ENCODE data around the gene SLCO4A1.

SLCO4A1 gene

DNA sequence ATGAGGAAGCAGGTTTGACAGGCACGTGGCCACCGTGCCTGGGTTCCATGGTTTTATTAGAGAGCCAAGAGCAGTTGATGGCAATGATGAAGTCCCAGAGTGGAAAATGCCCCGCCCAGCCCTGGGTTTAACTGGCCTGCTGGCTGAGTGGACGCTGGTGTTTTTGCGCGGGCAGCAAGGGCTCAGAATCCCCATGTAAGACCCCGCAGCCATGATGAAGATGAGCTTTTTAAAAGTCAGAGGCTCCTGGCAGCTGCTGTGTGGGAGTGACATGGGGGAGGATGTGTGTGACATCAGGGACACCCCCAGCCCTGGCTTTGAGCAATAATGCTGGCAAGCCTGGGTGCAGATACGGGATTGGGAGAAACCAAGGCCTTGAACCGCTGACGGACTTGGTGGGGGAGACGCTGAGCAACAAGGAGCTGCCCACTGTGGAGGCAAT lies 33.0 kb upstream of the SLCO4A1 start:
- no peaks in the 10 kb centered on the region for H3K9me3 ChIP-seq (ENCODE audit: control insufficient read depth, insufficient read depth, low read length)
- no peaks in the 10 kb centered on the region for H3K36me3 ChIP-seq (ENCODE audit: control insufficient read depth, insufficient read depth, low read length)
- no peak overlapping the region for H3K9ac ChIP-seq (ENCODE audit: low read depth, low read length)
- H3K4me1 ChIP-seq (ENCODE audit: control insufficient read depth, insufficient read depth, low read length), result peaks cover 10% of the 10 kb centered on the region
- H3K4me3 ChIP-seq (ENCODE audit: low read depth, low read length), result no peak overlapping the region
- no peaks in the 10 kb centered on the region for H3K27me3 ChIP-seq (ENCODE audit: control insufficient read depth, insufficient read depth, low read length)

DNA sequence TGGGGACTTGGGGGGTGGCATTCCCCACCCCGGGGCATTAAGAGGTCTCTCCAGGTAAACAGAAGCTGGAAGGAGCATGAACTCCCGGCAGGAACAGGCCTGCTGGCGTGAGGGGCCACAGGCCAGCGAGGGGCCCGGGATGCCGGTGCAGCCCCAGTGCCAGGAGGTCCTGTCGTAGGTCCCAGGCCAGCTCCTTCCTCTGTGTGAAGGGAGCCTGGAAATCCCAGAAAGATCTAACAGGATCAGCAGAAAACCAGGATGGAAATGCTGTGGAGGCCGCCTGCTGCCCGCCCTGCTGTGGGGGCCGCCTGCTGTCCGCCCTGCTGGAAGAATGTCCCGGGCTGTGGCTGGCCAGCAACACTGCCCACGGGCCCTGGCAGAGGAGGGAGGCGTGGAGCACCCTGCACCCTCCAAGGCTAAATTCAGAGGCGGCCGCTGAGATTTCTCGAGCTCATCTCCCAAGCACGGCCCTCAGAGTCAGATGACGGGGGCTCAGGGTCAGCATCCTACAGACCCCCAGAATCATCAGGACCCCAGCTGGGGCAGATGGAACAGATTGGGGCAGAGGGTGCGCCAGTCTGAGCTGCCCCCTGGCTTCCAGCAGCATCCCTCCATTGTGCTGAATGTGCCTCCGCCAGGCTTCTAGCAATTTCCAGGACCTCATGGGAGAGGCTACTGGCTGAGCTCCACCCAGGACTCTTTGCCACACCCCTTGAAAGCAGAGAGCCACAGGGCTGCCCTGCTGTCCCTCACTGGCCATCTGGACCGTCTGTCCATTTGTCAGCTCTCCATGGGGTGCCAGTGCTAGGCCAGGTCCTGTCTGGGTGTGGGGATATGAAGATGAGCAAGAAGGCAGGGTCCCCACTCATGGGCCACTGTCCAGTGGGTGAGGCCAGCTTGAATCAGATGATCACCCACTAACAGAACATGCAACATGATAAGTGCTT lies 32.2 kb upstream of the SLCO4A1 start:
- peaks cover 8% of the 10 kb centered on the region for H3K4me1 ChIP-seq (ENCODE audit: control insufficient read depth, insufficient read depth, low read length)
- no peak overlapping the region for H3K4me3 ChIP-seq (ENCODE audit: low read depth, low read length)
- no peaks in the 10 kb centered on the region for H3K9me3 ChIP-seq (ENCODE audit: control insufficient read depth, insufficient read depth, low read length)
- H3K9ac ChIP-seq (ENCODE audit: low read depth, low read length), result no peak overlapping the region
- no peaks in the 10 kb centered on the region for H3K36me3 ChIP-seq (ENCODE audit: control insufficient read depth, insufficient read depth, low read length)
- H3K27me3 ChIP-seq (ENCODE audit: control insufficient read depth, insufficient read depth, low read length), result no peaks in the 10 kb centered on the region

DNA sequence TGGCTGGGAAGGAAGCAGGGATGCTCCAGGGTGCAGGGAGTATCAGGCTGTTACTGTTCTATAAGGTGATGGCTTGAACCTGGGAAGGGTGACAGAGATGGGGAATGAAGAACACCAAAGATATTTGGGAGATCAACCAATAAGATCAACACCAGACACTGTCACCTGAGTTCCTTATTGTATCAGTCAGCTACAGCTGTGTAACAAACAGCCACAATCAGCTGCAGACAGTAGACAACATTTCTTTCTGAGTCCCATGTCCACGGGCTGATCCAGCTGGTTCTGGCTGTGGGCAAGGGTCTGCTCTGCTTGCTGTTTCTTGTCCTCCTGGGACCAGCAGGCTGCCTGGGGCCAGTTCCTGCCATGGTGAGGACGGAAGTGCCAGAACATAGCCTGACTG lies 31.3 kb upstream of the SLCO4A1 start:
- Histone ChIP-seq H3K4me1 (ENCODE audit: control insufficient read depth, insufficient read depth, low read length) (peaks cover 3% of the 10 kb centered on the region), H3K36me3 (ENCODE audit: control insufficient read depth, insufficient read depth, low read length) (no peaks in the 10 kb centered on the region), H3K9ac (ENCODE audit: low read depth, low read length) (no peak overlapping the region), H3K27me3 (ENCODE audit: control insufficient read depth, insufficient read depth, low read length) (no peaks in the 10 kb centered on the region), H3K4me3 (ENCODE audit: low read depth, low read length) (no peak overlapping the region), H3K9me3 (ENCODE audit: control insufficient read depth, insufficient read depth, low read length) (no peaks in the 10 kb centered on the region)

DNA sequence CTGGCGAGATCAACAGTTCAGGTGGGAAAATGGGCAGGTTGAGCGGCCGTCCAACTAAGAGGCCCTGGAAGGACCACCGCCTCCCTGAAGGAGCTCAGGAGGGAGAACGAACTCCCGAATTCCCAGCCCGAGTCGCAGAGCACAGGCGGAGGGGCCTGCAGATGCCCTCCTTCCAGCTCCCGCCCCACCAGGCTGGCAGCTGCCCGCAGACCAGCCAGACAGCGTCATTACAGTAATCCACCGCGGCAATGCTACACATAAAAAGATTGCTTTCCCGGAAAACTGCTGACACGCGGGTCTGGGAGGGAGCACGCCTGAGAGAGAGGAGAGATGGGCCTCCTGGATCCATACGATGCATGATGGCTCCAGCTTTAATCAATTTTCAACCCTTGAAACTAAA lies 30.5 kb upstream of the SLCO4A1 start:
- Histone ChIP-seq H3K4me1 (ENCODE audit: control insufficient read depth, insufficient read depth, low read length) (peaks cover 3% of the 10 kb centered on the region), H3K9me3 (ENCODE audit: control insufficient read depth, insufficient read depth, low read length) (no peaks in the 10 kb centered on the region), H3K4me3 (ENCODE audit: low read depth, low read length) (no peak overlapping the region), H3K9ac (ENCODE audit: low read depth, low read length) (no peak overlapping the region), H3K36me3 (ENCODE audit: control insufficient read depth, insufficient read depth, low read length) (no peaks in the 10 kb centered on the region), H3K27me3 (ENCODE audit: control insufficient read depth, insufficient read depth, low read length) (no peaks in the 10 kb centered on the region)

DNA sequence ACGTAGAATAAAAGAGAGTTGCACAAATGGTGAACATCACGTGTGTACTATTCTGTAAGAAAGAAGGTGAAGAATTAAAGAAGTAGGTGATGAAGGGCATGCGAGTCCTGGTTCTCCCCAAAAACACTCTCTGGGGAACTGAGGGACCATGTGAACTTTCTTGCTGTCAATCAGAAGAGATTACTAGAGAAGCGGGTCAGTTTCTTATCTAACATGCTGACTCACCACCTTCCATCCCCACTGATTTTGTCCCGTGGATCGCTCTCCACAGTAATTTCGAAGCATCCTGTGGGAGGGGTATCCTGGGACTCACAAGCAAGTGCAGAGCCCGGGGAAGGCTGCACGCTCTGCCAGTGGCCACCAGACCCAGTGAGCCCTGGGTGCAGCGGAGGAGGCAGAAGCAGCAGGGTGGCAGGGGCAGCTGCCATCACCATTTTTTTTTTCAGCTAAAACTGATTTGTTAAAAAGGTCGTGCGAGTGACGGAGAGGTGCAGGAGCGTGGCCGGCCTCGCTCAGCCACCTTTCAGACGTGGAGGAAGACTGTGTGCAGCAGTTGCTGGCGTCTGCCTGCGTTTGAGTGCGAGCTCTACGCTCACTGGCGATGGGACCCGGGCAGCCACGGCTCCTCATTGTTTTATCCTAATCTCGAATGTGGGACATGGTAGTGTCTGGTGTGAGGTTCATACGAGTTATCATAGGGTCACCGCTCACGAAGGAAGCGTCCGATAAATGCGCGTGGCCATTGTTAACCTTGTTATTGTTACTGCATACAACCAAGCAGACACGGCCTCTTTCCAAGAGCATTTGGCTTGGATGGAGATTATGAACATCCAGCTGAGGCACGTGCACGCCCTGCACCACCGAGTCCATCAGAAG lies 28.0 kb upstream of the SLCO4A1 start:
- Histone ChIP-seq H3K4me1 (ENCODE audit: control insufficient read depth, insufficient read depth, low read length) (no peaks in the 10 kb centered on the region), H3K27me3 (ENCODE audit: control insufficient read depth, insufficient read depth, low read length) (no peaks in the 10 kb centered on the region), H3K36me3 (ENCODE audit: control insufficient read depth, insufficient read depth, low read length) (no peaks in the 10 kb centered on the region), H3K9me3 (ENCODE audit: control insufficient read depth, insufficient read depth, low read length) (no peaks in the 10 kb centered on the region), H3K4me3 (ENCODE audit: low read depth, low read length) (no peak overlapping the region), H3K9ac (ENCODE audit: low read depth, low read length) (no peak overlapping the region)

DNA sequence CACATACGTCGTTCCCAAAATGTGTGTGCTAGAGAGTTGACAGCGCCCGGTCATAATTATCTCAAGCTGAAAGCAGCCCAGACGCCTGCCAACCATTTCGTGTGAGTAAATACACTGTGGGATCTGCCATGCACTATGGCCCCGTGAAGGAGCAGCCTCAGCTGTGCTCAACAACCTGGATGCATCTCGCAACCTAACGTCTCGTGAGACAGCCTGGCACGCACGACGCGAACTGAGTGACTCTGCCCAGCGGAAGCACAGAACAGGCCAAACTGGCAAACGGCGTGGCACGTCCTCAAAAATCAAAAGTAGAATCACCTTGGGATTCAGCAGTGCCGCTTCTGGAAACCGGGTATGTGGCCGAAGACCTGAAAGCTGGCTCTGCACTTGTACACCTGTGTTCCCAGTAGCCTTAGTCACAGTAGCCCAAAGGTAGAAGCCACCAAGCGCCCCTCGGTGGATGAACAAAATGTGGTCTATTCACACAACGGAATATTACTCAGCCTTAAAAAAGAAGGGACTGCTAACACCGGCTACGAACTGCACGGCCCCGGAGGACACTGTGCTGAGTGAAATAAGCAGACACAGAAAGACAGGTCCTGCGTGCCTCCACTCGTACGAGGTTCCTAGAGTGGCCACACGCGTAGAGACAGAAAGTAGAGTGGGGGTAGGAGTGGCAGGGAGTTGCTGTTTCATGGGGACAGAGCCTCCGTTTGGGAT lies 27.2 kb upstream of the SLCO4A1 start:
- no peak overlapping the region for H3K4me3 ChIP-seq (ENCODE audit: low read depth, low read length)
- no peaks in the 10 kb centered on the region for H3K4me1 ChIP-seq (ENCODE audit: control insufficient read depth, insufficient read depth, low read length)
- H3K9ac ChIP-seq (ENCODE audit: low read depth, low read length), result no peak overlapping the region
- no peaks in the 10 kb centered on the region for H3K9me3 ChIP-seq (ENCODE audit: control insufficient read depth, insufficient read depth, low read length)
- H3K27me3 ChIP-seq (ENCODE audit: control insufficient read depth, insufficient read depth, low read length), result no peaks in the 10 kb centered on the region
- H3K36me3 ChIP-seq (ENCODE audit: control insufficient read depth, insufficient read depth, low read length), result no peaks in the 10 kb centered on the region

DNA sequence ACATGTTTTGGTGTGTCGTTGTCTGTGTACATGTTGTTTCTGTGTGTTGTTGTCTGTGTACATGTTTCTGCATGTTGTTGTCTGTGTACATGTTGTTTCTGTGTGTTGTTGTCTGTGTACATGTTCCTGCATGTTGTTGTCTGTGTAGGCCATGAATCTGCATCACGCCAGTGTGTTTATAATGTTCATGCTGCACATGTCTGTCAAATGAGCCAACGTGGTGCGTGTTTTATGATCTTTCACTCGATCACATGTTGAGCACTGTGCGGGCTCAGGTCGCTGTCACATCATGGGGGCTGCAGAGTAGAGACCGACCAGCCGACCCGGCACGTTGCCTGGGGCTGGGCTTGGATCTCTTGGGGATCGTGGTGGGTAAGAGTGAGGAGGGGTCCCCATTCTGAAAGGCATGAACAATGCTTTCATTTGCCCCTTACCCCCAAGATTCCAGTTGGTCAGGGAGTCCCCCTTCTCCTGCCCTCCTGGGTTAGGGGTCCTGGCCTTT lies 26.5 kb upstream of the SLCO4A1 start:
- H3K4me1 ChIP-seq (ENCODE audit: control insufficient read depth, insufficient read depth, low read length), result no peaks in the 10 kb centered on the region
- no peaks in the 10 kb centered on the region for H3K27me3 ChIP-seq (ENCODE audit: control insufficient read depth, insufficient read depth, low read length)
- no peak overlapping the region for H3K9ac ChIP-seq (ENCODE audit: low read depth, low read length)
- no peaks in the 10 kb centered on the region for H3K36me3 ChIP-seq (ENCODE audit: control insufficient read depth, insufficient read depth, low read length)
- no peak overlapping the region for H3K4me3 ChIP-seq (ENCODE audit: low read depth, low read length)
- no peaks in the 10 kb centered on the region for H3K9me3 ChIP-seq (ENCODE audit: control insufficient read depth, insufficient read depth, low read length)

DNA sequence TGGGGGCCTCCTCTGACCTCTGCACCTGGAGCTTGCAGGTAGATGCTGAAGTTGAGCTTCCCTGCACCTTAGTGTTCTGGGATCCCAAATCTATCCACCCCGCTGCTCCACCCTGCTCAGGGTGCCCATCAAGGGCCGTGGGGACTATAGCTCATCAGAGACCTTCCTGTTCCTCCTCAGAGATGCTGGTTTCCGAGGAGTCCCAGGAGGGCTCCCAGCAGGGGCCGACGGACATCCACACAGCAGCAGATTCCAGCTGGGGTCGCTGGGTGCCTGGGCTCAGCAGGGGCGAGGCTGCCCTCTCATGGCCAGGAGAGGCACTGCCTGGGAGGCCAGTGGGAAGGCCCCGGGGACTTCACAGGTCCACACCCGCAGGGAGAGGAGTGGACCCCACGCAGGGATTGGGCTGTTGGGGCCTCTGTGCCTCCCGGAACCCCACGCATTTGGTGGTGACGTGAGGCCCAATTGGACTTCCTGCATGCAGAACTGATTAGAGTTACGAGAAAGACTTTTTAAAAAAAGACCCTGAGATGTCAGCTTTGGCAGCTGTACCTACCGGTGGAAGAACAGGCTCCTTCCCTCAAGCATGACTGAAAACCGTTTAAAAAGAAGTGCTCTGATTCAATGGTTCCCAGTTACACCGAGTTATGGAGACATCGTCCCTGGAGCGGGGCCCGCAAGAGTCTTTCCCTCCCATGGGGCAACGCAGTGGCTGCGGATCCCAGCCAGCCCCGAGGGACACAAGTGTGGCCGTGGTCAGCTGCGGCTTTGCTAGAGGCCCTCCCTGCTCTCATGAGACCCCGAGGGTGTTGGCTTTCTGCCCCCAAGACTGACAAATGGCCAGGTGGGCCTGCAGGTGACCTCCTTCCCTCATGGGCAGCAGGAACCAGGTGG lies 25.3 kb upstream of the SLCO4A1 start:
- Histone ChIP-seq H3K27me3 (ENCODE audit: control insufficient read depth, insufficient read depth, low read length) (no peaks in the 10 kb centered on the region), H3K4me1 (ENCODE audit: control insufficient read depth, insufficient read depth, low read length) (no peaks in the 10 kb centered on the region), H3K4me3 (ENCODE audit: low read depth, low read length) (no peak overlapping the region), H3K9ac (ENCODE audit: low read depth, low read length) (no peak overlapping the region), H3K9me3 (ENCODE audit: control insufficient read depth, insufficient read depth, low read length) (no peaks in the 10 kb centered on the region), H3K36me3 (ENCODE audit: control insufficient read depth, insufficient read depth, low read length) (no peaks in the 10 kb centered on the region)

DNA sequence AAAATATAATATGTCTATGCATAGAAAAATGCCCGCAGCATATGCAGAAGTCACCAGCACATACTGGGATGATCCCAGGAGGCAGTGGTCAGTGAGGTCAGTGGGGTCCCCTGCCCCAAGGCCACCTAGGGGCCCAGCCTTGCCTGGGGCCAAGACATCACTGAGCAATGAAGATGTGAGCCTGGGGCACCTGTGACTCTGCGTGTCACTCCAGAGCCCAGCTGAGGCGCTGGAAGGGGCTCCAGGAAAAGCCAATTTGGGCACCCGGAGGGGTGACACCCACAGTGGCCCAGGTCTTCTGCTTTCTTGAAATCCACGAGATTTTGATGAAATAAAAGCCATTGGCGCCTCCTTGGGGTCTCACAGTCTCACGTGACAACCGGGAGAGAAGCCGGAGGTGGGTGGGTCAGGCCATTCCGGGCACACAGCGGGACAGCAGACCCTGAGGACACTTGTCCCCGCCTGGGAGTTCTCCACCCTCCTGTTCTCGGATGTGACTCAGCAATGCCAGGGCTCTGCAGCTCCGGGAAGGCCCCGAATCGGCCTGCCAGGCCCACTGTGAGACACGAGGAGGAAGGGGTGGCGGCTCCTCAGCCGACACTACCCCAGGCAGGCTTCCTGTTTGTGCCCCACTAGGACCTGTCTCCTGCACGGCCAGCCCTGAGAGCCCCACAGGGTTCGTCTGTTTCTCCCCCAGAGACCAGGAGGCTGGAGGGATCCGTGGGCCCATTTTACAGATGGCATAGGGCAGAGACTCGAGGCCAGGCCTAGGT lies 24.4 kb upstream of the SLCO4A1 start:
- no peaks in the 10 kb centered on the region for H3K9me3 ChIP-seq (ENCODE audit: control insufficient read depth, insufficient read depth, low read length)
- no peaks in the 10 kb centered on the region for H3K36me3 ChIP-seq (ENCODE audit: control insufficient read depth, insufficient read depth, low read length)
- H3K27me3 ChIP-seq (ENCODE audit: control insufficient read depth, insufficient read depth, low read length), result no peaks in the 10 kb centered on the region
- H3K4me1 ChIP-seq (ENCODE audit: control insufficient read depth, insufficient read depth, low read length), result no peaks in the 10 kb centered on the region
- H3K4me3 ChIP-seq (ENCODE audit: low read depth, low read length), result no peak overlapping the region
- no peak overlapping the region for H3K9ac ChIP-seq (ENCODE audit: low read depth, low read length)

Data from iPS-15b (cell line).